NCI-H82 (cell line): Measurements from ENCODE around the gene TPRG1L.

ENCODE experiments used
- DNase-seq: peaks from one replicate; lab custom pipeline; 2025; lab: John Stamatoyannopoulos, UW

TPRG1L gene

DNA sequence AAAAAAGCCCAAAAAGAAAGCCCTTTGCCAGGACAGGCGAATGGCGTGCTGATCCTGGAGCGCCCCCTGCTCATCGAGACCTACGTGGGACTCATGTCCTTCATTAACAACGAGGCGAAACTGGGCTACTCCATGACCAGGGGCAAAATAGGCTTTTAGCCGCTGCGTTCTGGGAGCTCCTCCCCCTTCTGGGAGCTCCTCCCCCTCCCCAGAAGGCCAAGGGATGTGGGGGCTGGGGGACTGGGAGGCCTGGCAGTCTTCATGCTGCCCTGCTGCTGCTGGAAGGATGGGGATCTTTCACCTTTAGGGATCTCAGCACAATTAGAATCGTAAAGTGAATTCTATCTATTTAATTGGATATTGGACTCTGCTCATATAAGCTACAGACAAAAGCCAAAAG is 3.6 kb downstream of the TPRG1L start:
- peak; percentile 20 for DNase-seq

- DNase-seq, result no peak
These were observed 4.8 kb downstream of the TPRG1L start for GRCh38 chr1:3629561-3630160.

DNA sequence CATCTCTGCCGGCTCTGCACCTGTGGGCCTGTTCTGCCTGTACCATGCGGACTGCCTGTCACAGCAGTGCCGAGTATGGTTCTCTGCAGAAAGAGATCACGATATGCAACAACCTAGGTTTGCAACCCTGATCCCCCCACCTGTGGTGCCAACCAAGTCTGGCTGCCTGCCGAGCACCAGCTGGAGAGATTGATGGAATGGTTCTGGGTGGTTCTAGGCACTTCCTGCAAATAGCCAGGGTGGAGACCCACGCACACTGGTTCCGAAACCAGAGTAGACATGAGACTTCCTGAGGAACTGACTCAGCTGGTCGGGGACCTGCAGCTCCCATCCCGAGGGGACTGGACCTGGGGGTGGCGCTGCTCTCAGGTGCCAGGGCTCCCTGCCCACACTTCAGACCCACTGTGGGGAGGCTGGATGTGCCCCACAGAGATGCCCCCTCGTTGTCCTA is 5.4 kb downstream of the TPRG1L start:
- no peak for DNase-seq

DNA sequence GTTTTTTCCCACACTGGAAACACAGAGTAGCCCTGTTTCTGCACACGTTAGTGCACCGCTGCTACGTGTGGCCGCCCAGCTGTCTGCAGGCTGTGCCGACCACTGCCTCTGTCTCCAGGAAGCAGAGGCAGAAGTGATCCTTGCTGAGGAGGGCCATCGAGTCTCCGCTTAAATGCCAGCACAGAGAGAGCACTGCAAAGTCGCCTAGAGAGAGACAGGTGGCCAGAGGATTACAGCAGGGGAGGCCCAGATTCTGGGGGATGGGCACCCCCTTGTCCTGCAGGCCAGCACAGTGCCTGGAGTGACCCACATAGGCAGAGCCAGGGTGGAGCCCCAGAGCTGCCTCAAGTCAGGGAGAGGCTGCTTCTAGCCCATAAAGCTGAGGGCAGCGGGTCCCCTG is 6.1 kb downstream of the TPRG1L start:
- DNase-seq, result peak; percentile 76

DNA sequence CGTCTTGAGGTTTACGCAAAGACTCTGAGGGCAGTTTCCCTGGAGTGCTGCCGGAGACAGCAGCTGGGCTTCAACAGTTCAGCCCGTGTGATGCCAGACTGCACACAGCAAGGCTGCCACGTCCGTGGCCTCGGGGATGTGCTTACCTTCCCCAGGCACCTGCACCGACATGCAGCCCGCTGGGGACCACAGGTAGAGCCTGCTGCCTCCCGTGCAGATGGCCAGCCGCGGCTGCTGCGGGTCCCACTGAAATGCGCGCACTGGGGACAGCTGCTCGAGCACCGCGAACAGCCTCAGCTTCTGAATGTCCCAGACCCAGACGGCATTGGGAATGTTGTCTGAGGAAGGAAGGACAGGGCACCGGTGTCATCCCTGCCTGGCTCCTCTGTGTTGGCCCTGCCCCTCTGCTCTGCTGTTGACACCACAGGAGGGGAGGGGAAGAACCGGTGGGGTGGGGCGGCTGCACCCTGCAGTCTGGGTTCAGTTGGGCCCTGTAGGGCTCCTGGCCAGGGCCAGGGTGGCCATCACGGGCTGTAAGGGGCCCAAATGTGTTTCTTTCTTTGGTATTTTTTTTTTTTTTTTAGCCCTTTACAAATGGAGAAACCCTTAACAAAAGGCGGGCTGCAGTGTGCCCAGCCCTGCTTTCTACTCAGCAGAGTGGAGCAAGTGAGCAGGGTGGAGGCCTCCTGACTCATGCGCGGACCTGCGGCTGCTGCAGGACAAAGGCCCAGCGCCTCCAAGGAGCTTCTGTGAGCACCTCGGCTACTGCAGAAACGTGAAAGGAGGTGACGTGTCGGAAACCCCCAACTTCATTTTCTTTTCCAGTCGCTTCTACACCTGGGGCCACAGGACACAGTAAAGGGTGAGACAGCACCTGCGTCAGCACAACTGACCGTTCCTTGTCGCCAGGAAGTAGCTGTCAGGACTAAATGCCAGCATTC is 6.8 kb downstream of the TPRG1L start:
- peak; percentile 65 for DNase-seq

- no peak for DNase-seq
These were observed 7.5 kb downstream of the TPRG1L start for GRCh38 chr1:3632298-3632697.

GRCh38 chr1:3632716-3633343 is 8.0 kb downstream of the TPRG1L start:
- DNase-seq, result no peak

GRCh38 chr1:3633344-3634058 is 8.7 kb downstream of the TPRG1L start:
- DNase-seq, result no peak

GRCh38 chr1:3634059-3634800 is 9.4 kb downstream of the TPRG1L start:
- DNase-seq, result no peak

GRCh38 chr1:3636080-3636479 is 11.3 kb downstream of the TPRG1L start:
- DNase-seq, result no peak

DNA sequence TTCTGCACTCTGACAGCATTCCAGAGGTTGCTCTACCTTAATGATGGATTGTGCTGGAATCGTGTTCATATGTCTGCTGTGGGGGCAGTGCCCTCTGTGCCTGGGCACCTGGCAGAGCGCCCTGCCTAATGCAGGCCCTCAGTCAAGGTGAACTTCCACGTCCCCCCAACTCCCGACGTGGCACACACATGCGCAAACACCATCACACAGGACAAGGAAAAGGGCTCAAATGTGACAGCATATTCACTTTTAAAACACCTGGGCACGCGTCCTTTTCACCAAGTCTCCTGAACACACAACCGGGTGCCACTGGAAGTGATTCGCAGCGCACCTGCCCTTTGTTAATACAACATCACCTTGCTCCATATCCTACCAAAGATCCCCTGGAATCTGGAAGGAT is 11.7 kb downstream of the TPRG1L start:
- DNase-seq, result no peak

DNA sequence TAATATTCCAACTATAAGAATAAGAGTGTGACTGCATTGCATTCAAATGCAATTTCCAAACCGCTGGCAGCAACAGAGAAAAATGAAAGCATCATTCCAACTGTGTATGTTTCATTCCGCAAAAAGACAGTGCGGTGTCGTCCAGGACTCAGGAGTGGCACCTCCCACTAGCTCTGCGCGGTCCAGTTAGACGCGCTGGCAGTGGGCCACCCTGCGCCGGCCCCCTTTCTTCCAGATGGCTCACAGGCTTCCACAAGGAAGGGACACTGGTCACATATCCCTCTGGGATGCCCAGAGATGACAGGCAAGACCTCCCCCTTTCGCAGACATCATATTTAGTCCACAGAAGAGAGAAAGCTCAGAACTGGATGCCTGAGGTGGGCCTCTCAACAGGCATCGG is 13.2 kb downstream of the TPRG1L start:
- no peak for DNase-seq

DNA sequence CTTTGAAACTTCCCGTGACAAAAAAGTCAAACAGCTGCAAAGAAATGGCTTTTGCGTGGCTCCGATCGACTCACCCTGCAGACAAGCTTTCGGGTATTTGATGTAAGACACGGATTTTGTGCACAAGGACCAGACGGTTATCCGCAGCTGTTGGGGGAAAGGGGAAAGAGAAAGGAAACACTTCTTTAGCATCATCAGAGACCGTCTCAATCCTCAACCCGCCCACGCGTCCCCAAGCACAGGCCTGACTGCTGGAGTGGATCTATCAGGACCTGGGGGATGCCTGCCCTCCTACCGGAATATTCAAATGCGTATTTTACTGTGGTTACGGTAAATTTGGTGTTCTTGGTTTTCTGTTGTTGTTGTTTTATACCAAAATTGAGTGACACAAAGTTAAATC is 13.9 kb downstream of the TPRG1L start:
- DNase-seq, result no peak

GRCh38 chr1:3639397-3639911 is 14.6 kb downstream of the TPRG1L start:
- DNase-seq, result no peak

DNA sequence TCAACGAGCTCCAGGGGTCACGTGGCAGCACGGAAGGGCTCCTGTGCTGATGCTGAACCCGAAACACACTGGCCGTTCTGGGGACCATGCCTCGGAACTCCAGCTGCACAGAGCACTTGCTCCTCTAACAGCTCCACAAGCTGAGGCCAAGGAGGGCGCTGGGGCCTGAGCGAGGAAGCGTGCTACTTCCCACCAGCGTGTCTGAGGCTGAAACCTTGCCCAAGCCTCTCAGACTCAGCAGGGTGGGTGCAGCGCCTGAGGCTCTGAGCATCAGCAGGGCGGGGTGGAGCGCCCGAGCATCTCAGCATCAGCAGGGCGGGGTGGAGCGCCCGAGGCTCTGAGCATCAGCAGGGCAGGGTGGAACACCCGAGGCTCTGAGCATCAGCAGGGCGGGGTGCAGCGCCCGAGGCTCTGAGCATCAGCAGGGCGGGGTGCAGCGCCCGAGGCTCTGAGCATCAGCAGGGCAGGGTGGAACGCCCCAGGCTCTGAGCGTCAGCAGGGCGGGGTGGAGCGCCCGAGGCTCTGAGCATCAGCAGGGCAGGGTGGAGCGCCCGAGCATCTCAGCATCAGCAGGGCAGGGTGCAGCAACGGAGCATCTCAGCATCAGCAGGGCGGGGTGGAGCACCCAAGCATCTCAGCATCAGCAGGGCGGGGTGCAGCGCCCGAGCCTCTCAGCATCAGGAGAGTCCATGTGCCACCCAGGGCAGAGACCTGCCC is 15.5 kb downstream of the TPRG1L start:
- DNase-seq, result no peak

- DNase-seq, result no peak
These were observed 16.4 kb downstream of the TPRG1L start for GRCh38 chr1:3641046-3641760.

DNA sequence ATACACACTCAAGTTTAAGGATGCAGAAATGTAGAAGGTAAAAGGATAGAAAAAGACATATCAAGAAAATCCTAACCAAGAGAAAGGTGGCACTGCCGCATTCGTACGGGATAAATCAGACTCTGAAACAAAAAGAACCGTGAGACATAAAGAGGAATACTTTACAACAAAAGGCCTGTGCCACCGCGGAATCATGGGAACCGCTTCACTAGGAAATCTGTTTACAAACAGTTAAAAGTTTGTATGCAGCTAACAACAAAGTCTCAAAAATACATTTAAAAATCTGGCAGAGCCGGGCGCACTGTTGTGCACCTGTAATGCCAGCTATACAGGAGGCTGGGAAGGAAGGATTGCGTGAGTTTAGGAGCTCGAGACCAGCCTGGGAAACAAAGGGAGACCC is 17.0 kb downstream of the TPRG1L start:
- DNase-seq, result no peak

- no peak for DNase-seq
These were observed 18.3 kb downstream of the TPRG1L start for GRCh38 chr1:3642919-3643675.

DNA sequence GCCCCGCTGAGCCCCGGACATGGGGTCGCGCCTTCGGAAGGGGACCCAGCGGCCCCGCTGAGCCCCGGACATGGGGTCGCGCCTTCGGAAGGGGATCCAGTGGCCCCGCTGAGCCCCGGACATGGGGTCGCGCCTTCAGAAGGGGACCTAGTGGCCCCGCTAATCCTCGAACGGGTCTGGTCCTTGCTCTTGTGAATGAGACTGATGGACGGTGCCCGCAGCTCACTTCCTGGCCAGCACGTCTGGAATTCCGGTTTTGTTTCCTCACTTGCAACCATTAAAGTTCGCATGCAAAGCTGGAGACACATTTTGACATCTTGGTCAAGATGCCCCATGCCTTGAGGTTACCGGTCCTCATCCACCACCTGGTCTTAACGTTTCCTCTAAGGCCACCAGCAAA is 19.5 kb downstream of the TPRG1L start:
- DNase-seq, result no peak
